ENCODE data around the gene PELI3. TPM values are rescaled to one million over a fixed set of nuclear protein-coding genes. Genes with fewer than 3 reads are reported as not detected.
"Not testable (repeated sequence)": the region's sequence is repeated elsewhere in the genome, so short reads cannot be mapped to it uniquely, and the experiment has no call there.

The PELI3 gene
- total RNA-seq, 1 donor = 19.2 TPM

GRCh38 chr11:66459138-66459778 is 7.4 kb upstream of the PELI3 start:
- TF ChIP-seq CTCF (IDR thresholded peaks at IDR 0.05; ENCODE audit: extremely low read depth, low read depth, low read length) = no peak
- H3K79me2 ChIP-seq (ENCODE audit: insufficient read depth, low read length) = no peaks in the 10 kb centered on the region
- peaks cover 11% of the 10 kb centered on the region for H3K27me3 ChIP-seq (ENCODE audit: insufficient read depth, low read length)
- H3K4me2 ChIP-seq (ENCODE audit: insufficient read depth, low read length) = no peak overlapping the region
- H4K20me1 ChIP-seq (ENCODE audit: insufficient read depth, low read length) = no peaks in the 10 kb centered on the region
- no peak for DNase-seq (ENCODE audit: insufficient read length, low spot score, missing footprints)
- no peaks in the 10 kb centered on the region for H3K4me1 ChIP-seq (ENCODE audit: insufficient read depth, low read length)
- no peaks in the 10 kb centered on the region for H3K36me3 ChIP-seq (ENCODE audit: insufficient read depth, low read length)
- H3K9me3 ChIP-seq (ENCODE audit: low read depth, low read length) = no peaks in the 10 kb centered on the region
- no peak overlapping the region for H2AFZ ChIP-seq (ENCODE audit: low read length)
- H3K4me3 ChIP-seq (ENCODE audit: insufficient read depth, low read length) = no peak overlapping the region
- no peak overlapping the region for H3K27ac ChIP-seq (ENCODE audit: low read depth, low read length)

- TF ChIP-seq CTCF (IDR thresholded peaks at IDR 0.05; ENCODE audit: extremely low read depth, low read depth, low read length) = no peak
- no peaks in the 10 kb centered on the region for H3K27me3 ChIP-seq (ENCODE audit: insufficient read depth, low read length)
- H3K27ac ChIP-seq (ENCODE audit: low read depth, low read length) = no peak overlapping the region
- no peak overlapping the region for H3K4me3 ChIP-seq (ENCODE audit: insufficient read depth, low read length)
- DNase-seq (ENCODE audit: insufficient read length, low spot score, missing footprints) = no peak
- H4K20me1 ChIP-seq (ENCODE audit: insufficient read depth, low read length) = no peaks in the 10 kb centered on the region
- no peaks in the 10 kb centered on the region for H3K9me3 ChIP-seq (ENCODE audit: low read depth, low read length)
- no peak overlapping the region for H2AFZ ChIP-seq (ENCODE audit: low read length)
- H3K4me1 ChIP-seq (ENCODE audit: insufficient read depth, low read length) = no peaks in the 10 kb centered on the region
- no peaks in the 10 kb centered on the region for H3K79me2 ChIP-seq (ENCODE audit: insufficient read depth, low read length)
- H3K36me3 ChIP-seq (ENCODE audit: insufficient read depth, low read length) = no peaks in the 10 kb centered on the region
- H3K4me2 ChIP-seq (ENCODE audit: insufficient read depth, low read length) = no peak overlapping the region
Measured at GRCh38 chr11:66462010-66462409, 4.7 kb upstream of the PELI3 start.

- peak; percentile 54 for DNase-seq (ENCODE audit: insufficient read length, low spot score, missing footprints)
- Histone ChIP-seq H3K79me2 (ENCODE audit: insufficient read depth, low read length) (peaks cover 6% of the 10 kb centered on the region), H3K4me2 (ENCODE audit: insufficient read depth, low read length) (no peak overlapping the region), H3K36me3 (ENCODE audit: insufficient read depth, low read length) (no peaks in the 10 kb centered on the region), H3K9me3 (ENCODE audit: low read depth, low read length) (no peaks in the 10 kb centered on the region), H2AFZ (ENCODE audit: low read length) (no peak overlapping the region), H3K27me3 (ENCODE audit: insufficient read depth, low read length) (no peaks in the 10 kb centered on the region), H3K4me3 (ENCODE audit: insufficient read depth, low read length) (no peak overlapping the region), H3K4me1 (ENCODE audit: insufficient read depth, low read length) (peaks cover 6% of the 10 kb centered on the region), H4K20me1 (ENCODE audit: insufficient read depth, low read length) (no peaks in the 10 kb centered on the region), H3K27ac (ENCODE audit: low read depth, low read length) (no peak overlapping the region)
- no peak for TF ChIP-seq CTCF (IDR thresholded peaks at IDR 0.05; ENCODE audit: extremely low read depth, low read depth, low read length)
Measured at GRCh38 chr11:66462911-66463310, 3.8 kb upstream of the PELI3 start.

GRCh38 chr11:66464116-66464515 is 2.6 kb upstream of the PELI3 start:
- not testable (repeated sequence) for H4K20me1 ChIP-seq (ENCODE audit: insufficient read depth, low read length); H3K4me3 ChIP-seq (ENCODE audit: insufficient read depth, low read length); DNase-seq (ENCODE audit: insufficient read length, low spot score, missing footprints); H3K36me3 ChIP-seq (ENCODE audit: insufficient read depth, low read length); H3K79me2 ChIP-seq (ENCODE audit: insufficient read depth, low read length); H3K4me1 ChIP-seq (ENCODE audit: insufficient read depth, low read length); H3K27me3 ChIP-seq (ENCODE audit: insufficient read depth, low read length); H3K9me3 ChIP-seq (ENCODE audit: low read depth, low read length); H2AFZ ChIP-seq (ENCODE audit: low read length); H3K4me2 ChIP-seq (ENCODE audit: insufficient read depth, low read length); H3K27ac ChIP-seq (ENCODE audit: low read depth, low read length)

Data from osteoblast (primary cell).